GM12878 (cell line): ENCODE results near the gene CSHL1. TPM values are rescaled to one million over a fixed set of nuclear protein-coding genes. Genes with fewer than 3 reads are reported as not detected.
"Not testable (repeated sequence)": the region's sequence is repeated elsewhere in the genome, so short reads cannot be mapped to it uniquely, and the experiment has no call there.

Source experiments
- ATAC-seq: fragments of 200-7000 bp; cut with Tn5 transposase; 3 replicates; pipeline ENCODE4 v1.9.1; 2020; ENCODE audit warnings: mild to moderate bottlenecking, moderate library complexity
- BruUV-seq: library from RNA; stranded (reverse); fragments of 400-500 nt; replicated peaks from 2 replicates; lab custom pipeline; 2021; lab: Mats Ljungman, UMichigan
- CTCF ChIA-PET: fragments of 300-600 bp; sonication (Branson Sonifier 250); formaldehyde crosslinking; extraction: SDS; loops from one replicate; lab custom pipeline; 2021; ENCODE audit warnings: inconsistent platforms; lab: Yijun Ruan, JAX
- POLR2A ChIA-PET: fragments of 350-600 bp; formaldehyde crosslinking; extraction: SDS; loops from one replicate; lab custom pipeline; 2021; ENCODE audit warnings: inconsistent platforms; lab: Charles Lee
- RAD21 ChIA-PET: fragments of 300-600 bp; sonication (Branson Sonifier 250); formaldehyde crosslinking; loops from one replicate; lab custom pipeline; 2023; ENCODE audit warnings: antibody characterized with exemption; ENCODE audit not compliant: unreplicated experiment; lab: Charles Lee
- SMC1A ChIA-PET: fragments of 300-600 bp; sonication (Branson Sonifier 250); formaldehyde crosslinking; loops from one replicate; lab custom pipeline; 2023; ENCODE audit not compliant: unreplicated experiment, uncharacterized antibody; lab: Charles Lee
- DNase-seq: peaks from one replicate; pipeline ENCODE4 v3.0.0-alpha.2; 2011; ENCODE audit warnings: low read depth, low spot score
- FAIRE-seq: peaks from 3 replicates; lab custom pipeline; 2011; peaks lifted over from hg19 to GRCh38; lab: Jason Lieb, UNC
- H2AFZ ChIP-seq: 2 replicates; pipeline ENCODE4 v1.6.0; 2011; ENCODE audit warnings: low read depth, low read length, control low read depth; ENCODE audit not compliant: control insufficient read depth
- H3K27ac ChIP-seq: 2 replicates; pipeline ENCODE4 v1.5.1; 2011; ENCODE audit warnings: control low read depth; ENCODE audit not compliant: control insufficient read depth, insufficient read depth
- H3K27me3 ChIP-seq, 2 experiments: replicated peaks in 1 of 2; 2 replicates each; pipeline versions ENCODE4 v1.6.0 to v1.6.1; 2011; ENCODE audit warnings: low read length in 1 of 2; ENCODE audit not compliant: control insufficient read depth in 2 of 2, insufficient read depth in 2 of 2
- H3K36me3 ChIP-seq, 2 experiments: 2 replicates each; pipeline ENCODE4 v1.5.1; 2011; ENCODE audit warnings: low read length in 1 of 2; ENCODE audit not compliant: control insufficient read depth in 2 of 2, insufficient read depth in 2 of 2
- H3K4me1 ChIP-seq: 2 replicates; pipeline ENCODE4 v1.6.1; 2011; ENCODE audit warnings: mild to moderate bottlenecking, low read length, moderate library complexity, mixed read lengths; ENCODE audit not compliant: control insufficient read depth, insufficient read depth
- H3K4me2 ChIP-seq: 2 replicates; pipeline ENCODE4 v1.6.0; 2011; ENCODE audit warnings: control low read depth; ENCODE audit not compliant: control insufficient read depth, insufficient read depth
- H3K4me3 ChIP-seq: fragments of 200-600 bp; sonication (generic); 2 replicates; pipeline ENCODE4 v1.5.1; 2016
- H3K79me2 ChIP-seq: 2 replicates; pipeline ENCODE4 v1.6.0; 2011; ENCODE audit warnings: low read length; ENCODE audit not compliant: control insufficient read depth, insufficient read depth
- H3K9ac ChIP-seq: 2 replicates; pipeline ENCODE4 v1.8.0; 2011; ENCODE audit warnings: low read length, control low read depth, mixed read lengths; ENCODE audit not compliant: control insufficient read depth, insufficient read depth
- H3K9me3 ChIP-seq: replicated peaks from 3 replicates; pipeline ENCODE4 v1.5.1; 2011; ENCODE audit warnings: mild to moderate bottlenecking, low read length; ENCODE audit not compliant: control insufficient read depth, insufficient read depth
- H4K20me1 ChIP-seq: 2 replicates; pipeline ENCODE4 v1.6.0; 2011; ENCODE audit not compliant: control insufficient read depth, insufficient read depth
- BHLHE40 ChIP-seq, 2 experiments: fragments of 450-650 bp in 1 of 2; IDR thresholded peaks; 2 replicates each; pipeline ENCODE4 v1.6.1; 2011 to 2017; ENCODE audit warnings: low read depth in 2 of 2, borderline replicate concordance in 1 of 2, improper control_type of control experiment in 1 of 2, low read length in 1 of 2, mild to moderate bottlenecking in 1 of 2
- IKZF2 ChIP-seq, 2 experiments: fragments of 450-650 bp; IDR thresholded peaks; 2 replicates each; pipeline ENCODE4 v1.6.1; 2017; ENCODE audit warnings: mild to moderate bottlenecking in 2 of 2, moderate library complexity in 2 of 2
- MAX ChIP-seq: IDR thresholded peaks from 2 replicates; pipeline ENCODE4 v1.6.1; 2012; ENCODE audit warnings: low read depth, low read length, improper control_type of control experiment
- MEF2B ChIP-seq: fragments of 450-650 bp; IDR thresholded peaks from 2 replicates; pipeline ENCODE4 v1.6.1; 2018; ENCODE audit warnings: mild to moderate bottlenecking, moderate library complexity; ENCODE audit not compliant: partially characterized antibody, poor library complexity, severe bottlenecking
- NFXL1 ChIP-seq: fragments of 450-650 bp; IDR thresholded peaks from 2 replicates; pipeline ENCODE4 v1.6.1; 2017; ENCODE audit warnings: antibody characterized with exemption, mild to moderate bottlenecking, borderline replicate concordance
- SPI1 ChIP-seq: IDR thresholded peaks from 2 replicates; pipeline ENCODE4 v1.6.1; 2011; ENCODE audit warnings: low read depth, mild to moderate bottlenecking, low read length, moderate library complexity, borderline replicate concordance; ENCODE audit not compliant: insufficient read depth
- WGBS: methylation state at CpG from one replicate; pipeline ENCODE4 v1.1.6; 2016; ENCODE audit warnings: low lambda C conversion rate; ENCODE audit not compliant: insufficient replicate concordance, insufficient coverage; ENCODE audit errors: missing lambda C conversion rate; 5-methylcytosine and 5-hydroxymethylcytosine counted together
- in situ Hi-C: fragments of 300-500 bp; cut with MboI; formaldehyde crosslinking; loops from 9 replicates; pipeline ENCODE4 v1.14.3; 2018; ENCODE audit warnings: mixed read lengths
- intact Hi-C: fragments of 100-400 bp; cut with micrococcal nuclease; formaldehyde crosslinking; loops from one replicate; pipeline ENCODE4 v1.14.2; 2022; ENCODE audit not compliant: unreplicated experiment
- polyA plus RNA-seq, 11 experiments: library from polyadenylated mRNA; depleted of rRNA in 4 of 11; unstranded in 6 of 11; stranded (reverse) in 5 of 11; fragments of >200 nt; fragmentation: Nextera tagmentation in 4 of 11; fragmentation: Illumina TruSeq in 1 of 11; extraction: Ambion mirVana in 4 of 11; extraction: Trizol in 1 of 11; gene quantifications; 1 replicate in 1 of 11; 2 replicates in 10 of 11; pipeline versions ENCODE4 v1.2.1 to v1.2.3, GENCODE V29; 2011 to 2016; ENCODE audit warnings: inconsistent platforms in 2 of 11, missing spikeins in 2 of 11, low read depth in 1 of 11
- total RNA-seq, 4 experiments: library from RNA; depleted of rRNA in 3 of 4; stranded (reverse); fragments of >200 nt in 3 of 4; fragmentation: Illumina TruSeq in 1 of 4; extraction: Trizol in 1 of 4; gene quantifications; 2 replicates each; pipeline versions ENCODE4 v1.2.1 to v1.2.3, GENCODE V29; 2013 to 2021
- TF ChIP-seq, protein P1 (sequence below): IDR thresholded peaks from 2 replicates; pipeline ENCODE4 v1.6.1; 2012; ENCODE audit warnings: low read depth, low read length, improper control_type of control experiment
- TF ChIP-seq, protein P2 (sequence below): fragments of 450-650 bp; IDR thresholded peaks from 2 replicates; pipeline ENCODE4 v1.6.1; 2017; ENCODE audit warnings: low read depth, mild to moderate bottlenecking, moderate library complexity

The CSHL1 gene
- total and polyA plus RNA-seq, 10 of the 15 experiments (the other 5 are each of a cell fraction or from before 2014, with no cell fraction given) = not detected

- no peak for TF ChIP-seq MAX
- no peak for TF ChIP-seq NFXL1
- TF ChIP-seq, protein P1, sequence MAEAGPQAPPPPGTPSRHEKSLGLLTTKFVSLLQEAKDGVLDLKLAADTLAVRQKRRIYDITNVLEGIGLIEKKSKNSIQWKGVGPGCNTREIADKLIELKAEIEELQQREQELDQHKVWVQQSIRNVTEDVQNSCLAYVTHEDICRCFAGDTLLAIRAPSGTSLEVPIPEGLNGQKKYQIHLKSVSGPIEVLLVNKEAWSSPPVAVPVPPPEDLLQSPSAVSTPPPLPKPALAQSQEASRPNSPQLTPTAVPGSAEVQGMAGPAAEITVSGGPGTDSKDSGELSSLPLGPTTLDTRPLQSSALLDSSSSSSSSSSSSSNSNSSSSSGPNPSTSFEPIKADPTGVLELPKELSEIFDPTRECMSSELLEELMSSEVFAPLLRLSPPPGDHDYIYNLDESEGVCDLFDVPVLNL = no peak
Observed at GRCh38 chr17:63916566-63917185, 5.6 kb upstream of the CSHL1 start (continued).

GRCh38 chr17:63915753-63916152, 4.7 kb upstream of the CSHL1 start:
- WGBS = 0% methylated on average over 10 of the region's 10 CpGs
- DNase-seq, H3K4me1 ChIP-seq, H3K9me3 ChIP-seq, FAIRE-seq, H3K4me3 ChIP-seq, BruUV-seq, H3K9ac ChIP-seq, H3K27me3 ChIP-seq, intact Hi-C loops, H3K36me3 ChIP-seq, H3K79me2 ChIP-seq, H4K20me1 ChIP-seq, H3K27ac ChIP-seq, in situ Hi-C loops: not testable (repeated sequence)
- H2AFZ ChIP-seq = peak overlapping the region; percentile 51; the same call in 1 of the 2 replicates
- peak overlapping the region; percentile 44; the same call in 1 of the 2 replicates for H3K4me2 ChIP-seq
- peak; percentile 76 for ATAC-seq
- CTCF ChIA-PET = interaction anchor here (0.9 to 17.4 kb wide), 12 partner anchors 11 to 217 kb away, joined by 3 to 481 read pairs (median 6); partner anchors contain the start of genes CD79B, ERN1 and ICAM2
- RAD21 ChIA-PET = interaction anchor here (1.1 to 9.2 kb wide), 10 partner anchors 16 to 218 kb away, joined by 3 to 288 read pairs (median 6); partner anchors contain the start of genes CD79B and ICAM2
- SMC1A ChIA-PET = interaction anchor here (1.2 to 14.0 kb wide), 13 partner anchors 8 to 217 kb away, joined by 3 to 248 read pairs (median 5); partner anchors contain the start of genes CD79B and ICAM2
- POLR2A ChIA-PET = interaction anchor here (1.1 to 1.4 kb wide), 3 partner anchors 30 to 109 kb away, joined by 3 to 4 read pairs (median 4); partner anchors contain the start of gene ICAM2
- peak; percentile 70 to 91; a peak in 3 of 4 replicates for TF ChIP-seq BHLHE40 (IDR thresholded peaks at IDR 0.05; ENCODE audit: borderline replicate concordance in 1 of 2, low read depth in 2 of 2, low read length in 1 of 2)
- TF ChIP-seq MEF2B = peak; percentile 62
- TF ChIP-seq SPI1 = peak; percentile 74
- peak; percentile 24 to 46; a peak in 2 of 4 replicates for TF ChIP-seq IKZF2 (IDR thresholded peaks at IDR 0.05)
- TF ChIP-seq, protein P2, sequence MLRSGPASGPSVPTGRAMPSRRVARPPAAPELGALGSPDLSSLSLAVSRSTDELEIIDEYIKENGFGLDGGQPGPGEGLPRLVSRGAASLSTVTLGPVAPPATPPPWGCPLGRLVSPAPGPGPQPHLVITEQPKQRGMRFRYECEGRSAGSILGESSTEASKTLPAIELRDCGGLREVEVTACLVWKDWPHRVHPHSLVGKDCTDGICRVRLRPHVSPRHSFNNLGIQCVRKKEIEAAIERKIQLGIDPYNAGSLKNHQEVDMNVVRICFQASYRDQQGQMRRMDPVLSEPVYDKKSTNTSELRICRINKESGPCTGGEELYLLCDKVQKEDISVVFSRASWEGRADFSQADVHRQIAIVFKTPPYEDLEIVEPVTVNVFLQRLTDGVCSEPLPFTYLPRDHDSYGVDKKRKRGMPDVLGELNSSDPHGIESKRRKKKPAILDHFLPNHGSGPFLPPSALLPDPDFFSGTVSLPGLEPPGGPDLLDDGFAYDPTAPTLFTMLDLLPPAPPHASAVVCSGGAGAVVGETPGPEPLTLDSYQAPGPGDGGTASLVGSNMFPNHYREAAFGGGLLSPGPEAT = peak; percentile 41; the same call in 1 of the 2 replicates
